Measurements from ENCODE around the gene FAM53C.
"Not testable (repeated sequence)": the region's sequence is repeated elsewhere in the genome, so short reads cannot be mapped to it uniquely, and the experiment has no call there.

The FAM53C gene

DNA sequence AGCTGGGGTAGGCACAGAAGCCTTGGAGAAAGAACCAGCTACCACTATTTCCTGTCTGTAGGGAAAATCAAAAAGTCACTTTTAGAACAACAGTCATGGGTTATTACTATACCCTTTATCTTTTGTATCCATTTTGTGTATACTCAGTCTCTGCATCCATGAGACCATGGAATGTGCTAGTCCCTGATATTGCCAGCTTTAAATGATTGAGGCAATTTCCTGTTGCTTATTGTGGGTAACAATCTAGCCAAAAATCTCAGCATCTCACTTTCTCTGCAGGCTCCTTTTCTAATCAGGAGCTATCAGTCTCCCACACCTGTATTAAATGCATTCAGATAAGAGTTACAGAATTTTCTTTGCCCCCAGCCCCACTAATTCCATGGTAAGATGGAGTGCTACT is 13.5 kb downstream of the FAM53C start:
- no peak for DNase-seq

DNA sequence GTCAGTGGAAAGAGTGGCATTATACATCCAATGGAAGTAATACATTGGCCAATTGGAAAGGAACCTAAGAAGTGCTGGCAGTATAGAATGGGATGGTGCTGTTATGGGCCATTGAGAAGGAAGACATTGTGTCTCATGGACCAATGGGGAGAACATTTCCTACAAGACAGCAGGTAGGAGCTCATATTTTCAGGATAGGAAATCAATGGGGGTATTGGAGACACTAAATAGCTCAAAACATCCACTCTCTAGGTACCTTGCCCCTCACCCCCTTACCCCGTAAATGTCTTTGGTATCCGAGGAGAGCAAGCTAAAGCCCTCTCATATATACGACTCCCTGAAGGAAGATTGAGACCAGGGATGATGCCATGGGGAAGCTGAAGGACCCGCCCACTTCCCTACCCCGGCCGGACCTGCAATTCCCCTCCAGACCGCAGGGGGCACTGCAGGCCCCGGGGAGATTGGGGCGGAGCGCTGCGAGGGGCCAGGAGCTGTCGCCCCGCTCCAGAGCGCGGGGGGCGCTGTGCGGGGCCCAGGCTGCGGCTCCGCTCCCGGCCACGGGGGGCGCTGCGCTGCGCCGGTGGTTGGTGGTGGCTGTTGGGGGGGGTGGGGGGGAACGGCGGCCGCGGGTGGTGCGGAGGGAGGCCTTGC is 14.1 kb downstream of the FAM53C start, which contains the start of gene KDM3B:
Gene KDM3B, plus strand, starts transcription at position 615 of the 651 bp plus-strand sequence. CDS start 111 bp downstream, outside the sequence.
- DNase-seq = peak; percentile 94

DNA sequence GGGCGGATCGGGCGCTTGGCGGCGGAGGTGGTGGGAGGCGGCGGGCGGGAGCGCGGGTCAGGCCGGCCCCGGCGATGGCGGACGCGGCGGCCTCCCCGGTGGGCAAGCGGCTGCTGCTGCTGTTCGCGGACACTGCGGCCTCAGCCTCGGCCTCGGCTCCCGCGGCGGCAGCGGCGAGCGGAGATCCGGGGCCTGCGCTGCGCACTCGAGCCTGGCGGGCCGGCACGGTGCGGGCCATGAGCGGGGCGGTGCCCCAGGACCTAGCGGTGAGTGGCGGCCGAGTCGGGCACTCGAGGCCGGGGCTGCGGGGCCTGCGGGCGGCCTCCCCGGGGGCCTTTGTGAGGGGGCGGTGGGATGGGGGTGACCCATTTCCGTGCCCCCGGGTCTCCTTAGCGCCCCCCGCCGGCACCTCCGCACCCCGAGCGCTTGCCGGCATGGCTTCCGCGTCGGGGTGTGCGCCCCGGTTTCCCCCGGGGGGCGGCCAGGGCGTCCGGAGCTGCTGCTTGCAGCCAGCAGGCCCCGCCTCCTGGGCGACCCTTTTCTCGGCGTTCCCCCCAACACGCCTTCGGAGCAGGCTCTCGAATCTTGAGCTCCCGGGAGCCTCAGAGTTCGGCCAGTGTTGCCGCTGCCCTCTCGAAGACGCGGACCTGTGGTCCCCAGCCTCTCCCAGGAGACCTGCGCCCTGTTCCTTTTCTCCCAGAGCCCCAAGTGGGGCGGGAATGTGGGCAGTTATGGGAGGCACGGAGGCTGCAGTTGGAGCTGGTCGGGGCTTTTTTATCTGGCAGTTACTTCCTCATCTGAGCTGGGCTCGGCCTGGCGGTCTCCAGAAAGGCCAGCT is 14.9 kb downstream of the FAM53C start:
- peak; percentile 90 for DNase-seq

DNA sequence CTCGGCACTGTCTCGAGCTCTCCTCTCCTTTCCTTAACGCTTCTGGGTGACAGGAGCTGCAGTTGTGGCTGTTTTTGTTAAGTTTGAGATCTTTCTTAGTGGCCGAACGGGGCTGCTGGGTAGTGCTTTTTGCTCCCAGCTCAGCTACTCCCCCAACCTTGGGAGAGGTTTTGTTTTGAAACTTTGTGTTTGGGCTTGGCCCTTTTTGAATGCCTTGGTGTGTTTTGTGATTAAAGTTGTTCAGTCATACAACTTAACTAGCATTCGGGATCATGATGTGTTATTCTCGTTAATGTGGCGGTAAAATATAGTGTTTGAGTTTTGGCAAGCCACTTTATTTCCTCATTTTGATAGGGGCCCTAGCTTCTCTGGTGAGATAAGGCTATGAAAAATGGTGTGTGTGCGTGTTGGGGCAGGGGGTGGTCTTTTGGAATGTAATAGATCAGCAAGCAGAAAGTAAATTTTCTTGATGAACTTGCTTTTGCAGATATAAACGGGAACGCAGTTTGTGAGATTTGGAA is 15.6 kb downstream of the FAM53C start:
- peak; percentile 71 for DNase-seq

DNA sequence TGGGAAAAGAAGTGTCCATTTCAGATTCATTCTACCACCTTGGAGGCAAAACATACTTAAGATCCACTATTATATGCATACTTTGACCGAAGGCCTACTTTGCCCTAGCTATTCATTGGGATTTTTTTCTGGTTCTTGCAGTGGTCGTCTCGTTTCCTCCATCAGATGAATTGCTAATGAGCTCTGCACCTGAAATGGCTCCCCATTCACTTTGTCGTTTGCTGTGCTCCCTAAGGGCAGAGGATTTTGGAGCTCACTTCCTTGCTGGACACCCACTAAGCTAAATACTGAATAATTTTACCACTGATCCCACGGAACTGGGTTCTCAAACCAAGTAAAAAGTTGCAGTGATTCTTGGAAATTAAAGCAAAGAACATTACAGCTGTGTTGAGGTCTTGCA is 16.3 kb downstream of the FAM53C start:
- no peak for DNase-seq

DNA sequence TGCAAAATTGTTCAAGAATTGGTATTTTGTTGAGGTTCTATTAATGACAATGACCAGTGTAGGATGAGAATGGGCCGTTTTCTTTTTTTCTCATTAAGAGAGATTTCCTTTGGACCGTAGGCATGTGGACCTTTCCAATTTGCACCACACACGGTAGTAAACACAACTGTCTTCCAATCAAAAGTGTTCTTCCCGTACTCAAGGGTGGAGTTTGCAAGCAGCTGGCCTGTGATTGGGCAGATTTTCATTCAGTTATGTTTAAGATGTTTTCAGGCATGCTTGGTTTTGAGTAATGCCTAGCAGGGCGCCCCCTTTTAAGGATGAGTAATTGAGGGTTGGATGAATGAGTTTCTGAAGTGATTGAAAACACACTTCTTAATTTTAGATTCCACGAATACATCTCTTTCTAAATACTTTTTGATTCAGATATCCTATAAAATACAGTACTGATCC is 16.9 kb downstream of the FAM53C start:
- DNase-seq = peak; percentile 91

DNA sequence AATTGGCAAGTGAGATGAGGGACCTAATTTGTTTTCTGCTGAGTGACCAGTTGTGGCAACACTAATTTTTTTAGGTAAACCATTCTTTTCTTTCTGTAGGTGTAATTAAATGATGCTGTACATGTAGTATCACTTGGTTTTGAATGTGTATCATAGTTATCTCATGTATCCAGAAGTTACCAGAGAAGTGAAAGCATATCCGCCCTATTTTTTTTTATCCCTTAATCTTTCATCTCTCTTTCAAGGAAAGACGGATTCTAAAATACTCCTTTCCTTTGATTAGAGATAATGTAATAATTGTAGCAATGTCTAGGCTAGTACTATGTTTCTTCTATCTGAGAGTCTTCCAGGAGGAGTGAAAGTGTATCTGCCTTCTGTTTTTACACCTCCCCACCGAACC is 21.6 kb downstream of the FAM53C start:
- DNase-seq = peak; percentile 32

DNA sequence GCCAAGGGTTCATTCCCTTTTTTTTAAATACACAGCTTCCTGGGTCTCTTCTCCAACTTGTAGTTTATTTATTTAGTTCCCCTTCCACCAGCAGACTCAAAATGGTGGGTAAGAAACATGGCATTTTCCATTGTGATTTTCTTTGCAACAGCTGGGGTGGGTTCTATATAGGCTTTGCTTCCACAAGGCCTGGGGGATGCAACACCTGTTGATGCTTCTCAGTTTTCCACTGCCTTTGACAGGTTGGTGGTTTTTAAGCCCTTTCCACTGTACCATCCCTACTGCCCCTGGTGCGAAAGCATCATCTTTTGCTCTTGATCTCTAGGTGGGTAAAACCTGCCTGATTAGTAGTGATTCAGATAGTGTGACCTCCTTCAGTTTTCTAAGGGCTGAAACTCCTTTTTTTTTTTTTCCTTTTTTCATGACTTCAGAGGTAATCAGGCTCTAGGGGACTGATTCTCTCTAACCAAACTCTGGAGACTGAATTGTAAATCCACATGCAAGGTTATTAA is 22.9 kb downstream of the FAM53C start:
- DNase-seq = no peak

DNA sequence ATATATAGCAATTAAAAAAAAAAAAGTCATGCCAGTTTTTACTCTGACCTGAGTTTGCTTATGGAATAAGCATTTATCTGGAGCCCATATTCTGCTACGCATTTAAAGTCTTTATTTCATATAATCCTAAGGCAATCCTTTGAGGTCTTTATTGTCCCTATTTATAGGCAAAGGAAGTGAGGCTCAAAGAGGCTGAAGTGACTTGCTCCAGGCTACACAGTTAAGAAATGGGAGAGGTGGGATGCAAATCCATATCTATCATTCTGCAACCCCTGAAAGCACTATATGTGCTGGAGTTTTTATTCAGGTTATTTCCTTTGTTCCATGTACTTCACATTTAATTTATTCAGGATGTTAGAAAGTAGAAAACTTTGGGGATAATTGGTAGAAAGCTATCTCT is 26.5 kb downstream of the FAM53C start:
- DNase-seq = no peak

DNA sequence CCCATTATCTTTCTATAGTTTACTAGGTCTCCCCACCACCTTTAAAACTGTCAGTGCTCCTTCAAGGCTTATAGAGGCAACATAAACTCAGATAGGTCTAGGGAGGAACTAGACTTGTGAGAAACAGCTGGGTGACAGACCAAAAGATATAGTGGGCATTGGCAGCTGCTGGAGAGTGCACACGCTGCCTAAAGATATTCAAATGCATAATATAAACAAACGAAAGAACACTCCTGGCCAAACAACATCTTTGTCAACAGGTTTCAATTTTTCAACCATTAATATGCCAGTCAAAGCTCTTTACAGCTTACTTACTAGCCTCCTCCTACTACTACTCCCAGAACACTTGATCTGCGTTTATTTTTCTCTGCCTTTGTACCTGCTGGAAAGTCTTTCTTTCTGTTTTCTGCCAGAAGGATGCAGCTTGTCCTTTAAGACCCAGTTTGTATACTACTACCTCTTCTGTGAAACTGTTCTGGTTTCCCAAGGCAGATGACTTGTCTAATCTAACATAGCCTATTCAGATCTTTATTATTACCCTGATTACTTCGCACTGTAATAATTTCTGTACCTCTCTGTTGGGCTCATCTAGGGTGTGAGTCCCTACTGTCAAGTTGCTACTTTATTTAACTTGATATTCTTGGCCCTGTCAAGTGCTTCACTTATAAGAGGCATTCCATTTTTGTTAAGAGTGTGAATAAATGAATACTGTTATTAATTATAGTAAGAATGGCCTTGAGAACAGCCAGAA is 28.7 kb downstream of the FAM53C start:
- peak; percentile 35 for DNase-seq

DNA sequence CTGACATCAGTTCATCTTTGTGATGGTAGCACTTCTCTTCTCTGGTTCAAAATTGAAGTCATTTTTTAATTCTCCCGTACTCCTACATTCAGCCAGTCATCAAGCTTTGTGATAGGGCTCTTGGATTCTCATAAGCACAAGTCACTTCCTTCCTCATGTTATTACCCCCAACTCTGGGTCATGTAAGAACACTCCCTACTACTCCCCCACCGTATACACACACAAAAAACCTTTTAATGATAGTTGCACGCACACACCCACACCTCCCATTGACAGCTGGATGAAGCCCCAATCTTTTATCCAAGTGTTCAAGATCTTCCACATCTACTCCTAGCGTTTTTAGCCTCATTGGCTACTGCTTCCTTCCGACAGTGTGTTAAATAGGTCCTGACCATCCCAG is 31.2 kb downstream of the FAM53C start:
- peak; percentile 51 for DNase-seq

DNA sequence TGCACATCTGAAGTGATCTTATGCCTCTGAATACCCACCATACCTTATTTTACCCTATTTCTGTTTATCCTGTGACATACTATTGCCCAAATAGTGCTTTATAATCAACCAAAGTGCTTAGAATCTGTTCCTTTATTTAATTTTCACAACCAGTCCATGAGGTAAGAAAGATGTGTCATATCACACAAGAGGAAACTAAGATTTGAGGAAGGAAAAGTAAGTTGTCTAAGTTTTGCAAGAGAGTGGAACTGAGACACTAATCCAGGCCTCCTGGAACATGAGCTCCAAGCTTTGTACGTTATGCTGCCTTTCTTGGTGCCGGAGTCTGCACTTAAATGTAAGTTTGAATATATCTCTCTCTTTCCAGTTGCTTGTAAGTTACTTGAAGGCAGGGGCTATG is 31.6 kb downstream of the FAM53C start:
- DNase-seq = peak; percentile 59

DNA sequence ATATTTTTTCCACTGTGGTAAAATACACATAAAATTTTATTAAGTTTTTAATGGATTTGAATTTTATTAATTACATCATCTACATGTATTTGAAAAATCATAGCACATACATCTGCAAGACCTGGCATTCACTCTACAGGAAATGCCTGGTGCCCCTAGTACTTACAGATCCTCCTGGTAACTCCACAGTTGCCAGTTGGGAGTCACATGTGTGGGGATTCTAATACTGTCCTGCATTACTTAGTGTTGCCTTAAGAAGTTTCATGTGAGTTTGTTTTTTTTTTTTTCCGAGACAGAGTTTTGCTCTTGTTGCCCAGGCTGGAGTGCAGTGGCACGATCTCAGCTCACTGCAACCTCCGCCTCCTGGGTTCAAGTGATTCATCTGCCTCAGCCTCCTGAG is 32.5 kb downstream of the FAM53C start:
- peak; percentile 25 for DNase-seq

DNA sequence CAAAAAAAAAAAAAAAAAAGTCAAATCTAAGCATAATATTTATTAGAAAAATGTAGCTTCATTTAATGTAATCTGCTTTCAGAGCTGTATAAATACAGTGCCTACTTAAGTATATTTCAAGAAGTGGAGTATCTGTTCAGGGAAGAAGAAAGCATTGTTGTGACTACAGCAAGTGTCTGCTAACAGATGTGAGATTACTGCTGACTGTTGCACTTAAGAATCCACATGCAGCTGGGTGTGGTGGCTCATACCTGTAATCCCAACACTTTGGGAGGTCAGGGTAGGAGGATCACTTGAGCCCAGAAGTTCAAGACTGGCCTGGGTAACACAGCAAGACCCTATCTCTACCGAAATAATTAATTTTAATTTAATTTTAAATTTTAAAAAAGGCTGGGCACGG is 33.4 kb downstream of the FAM53C start:
- no peak for DNase-seq

DNA sequence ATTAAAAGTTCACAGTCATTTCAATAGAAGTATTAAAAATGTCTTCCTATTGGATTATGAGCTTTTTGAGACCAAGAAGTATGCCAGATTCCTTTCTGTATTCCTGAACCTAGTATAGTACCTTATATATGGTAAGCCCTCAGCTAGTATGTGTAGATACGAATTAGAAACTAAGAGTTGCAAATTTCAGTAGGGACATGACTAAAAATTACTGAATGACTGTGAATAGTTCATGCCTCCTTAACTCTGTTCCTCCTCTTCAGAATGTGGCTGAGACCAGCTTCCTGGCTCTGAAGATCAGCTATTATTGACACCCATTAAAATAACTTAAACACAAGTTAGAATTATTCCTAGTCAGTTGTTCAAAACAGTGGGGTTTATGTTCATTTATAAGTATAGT is 34.2 kb downstream of the FAM53C start:
- no peak for DNase-seq

DNA sequence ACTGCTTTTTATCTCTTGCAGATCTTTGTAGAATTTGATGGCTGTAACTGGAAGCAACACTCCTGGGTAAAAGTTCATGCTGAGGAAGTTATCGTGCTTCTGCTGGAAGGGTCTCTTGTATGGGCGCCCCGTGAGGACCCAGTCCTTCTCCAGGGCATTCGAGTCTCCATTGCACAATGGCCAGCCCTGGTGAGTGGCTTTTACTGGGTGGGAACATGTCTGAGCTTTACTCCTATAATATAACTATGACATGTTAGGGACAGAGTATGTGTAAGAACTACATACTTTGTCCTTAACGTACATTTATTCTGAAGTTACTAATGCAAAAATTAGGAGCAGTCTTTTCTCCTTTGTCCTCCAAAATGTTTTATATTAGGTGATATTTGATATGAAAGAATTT is 34.6 kb downstream of the FAM53C start:
- no peak for DNase-seq

DNA sequence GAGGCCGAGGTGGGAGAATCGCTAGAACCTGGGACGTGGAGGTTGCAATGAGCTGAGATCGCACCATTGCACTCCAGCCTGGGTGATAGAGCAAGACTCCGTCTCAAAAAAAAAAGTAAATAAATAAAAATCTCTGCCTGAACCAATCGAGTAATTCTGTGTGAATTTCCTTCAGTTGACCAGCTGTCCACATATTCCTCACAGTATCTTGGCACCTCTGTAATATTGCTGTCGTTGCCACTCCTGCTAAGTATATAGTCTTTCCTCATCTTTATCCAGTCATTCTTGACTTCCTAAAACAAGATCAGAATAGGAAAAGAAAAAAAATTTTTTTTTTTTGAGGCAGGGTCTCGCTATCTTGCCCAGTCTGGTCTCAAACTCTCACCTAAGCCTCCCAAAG is 44.3 kb downstream of the FAM53C start:
- no peak for DNase-seq

DNA sequence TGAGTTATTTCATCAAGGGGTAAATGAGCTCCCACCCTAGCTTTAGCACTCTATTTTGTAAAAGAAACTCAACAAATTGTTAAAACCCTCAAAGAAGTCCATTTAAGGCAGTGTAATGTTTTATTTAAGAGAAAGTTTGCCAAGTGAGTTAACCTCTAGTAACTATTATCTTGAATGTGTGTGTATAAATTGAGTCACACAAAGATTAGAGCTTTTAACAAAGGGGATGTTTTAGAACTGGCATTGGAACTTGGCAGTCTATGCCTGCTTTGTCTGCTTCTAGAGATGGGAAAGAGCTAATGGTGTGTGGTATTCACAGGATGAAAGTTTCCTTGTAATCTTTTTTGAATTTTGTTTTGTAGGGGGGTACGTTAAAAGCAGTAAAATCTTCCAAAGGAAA is 47.6 kb downstream of the FAM53C start:
- DNase-seq = no peak

DNA sequence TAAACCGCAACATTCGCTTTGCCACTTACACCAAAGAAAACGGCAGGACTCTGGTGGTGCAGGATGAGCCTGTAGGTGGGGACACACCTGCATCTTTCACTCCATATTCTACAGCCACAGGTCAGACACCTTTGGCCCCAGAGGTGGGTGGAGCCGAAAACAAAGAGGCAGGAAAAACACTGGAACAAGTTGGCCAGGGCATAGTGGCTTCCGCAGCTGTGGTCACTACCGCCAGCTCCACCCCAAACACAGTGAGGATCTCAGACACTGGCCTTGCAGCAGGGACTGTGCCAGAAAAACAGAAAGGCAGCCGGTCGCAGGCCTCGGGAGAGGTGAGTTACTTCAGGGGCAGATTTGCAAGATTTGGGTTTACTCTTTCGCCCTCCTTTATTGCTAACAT is 48.2 kb downstream of the FAM53C start:
- no peak for DNase-seq

DNA sequence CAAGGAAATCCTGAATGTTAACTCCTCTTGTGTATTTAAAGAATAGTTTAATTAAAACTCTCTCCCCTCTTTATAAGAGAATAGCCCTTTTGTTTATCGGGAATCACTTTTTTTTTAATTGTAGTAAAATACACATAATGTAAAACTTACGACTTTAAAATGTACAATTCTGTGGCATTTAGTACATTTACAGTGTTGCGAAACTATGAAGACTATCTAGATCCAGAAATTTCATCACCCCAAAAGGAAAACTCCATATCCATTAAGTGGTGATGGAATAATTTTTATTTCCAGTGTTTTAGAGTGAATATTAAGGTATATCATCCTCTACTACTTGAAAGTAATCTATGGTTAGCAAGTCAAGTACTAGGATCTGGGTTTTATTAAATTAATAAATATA is 51.3 kb downstream of the FAM53C start:
- DNase-seq = no peak

DNA sequence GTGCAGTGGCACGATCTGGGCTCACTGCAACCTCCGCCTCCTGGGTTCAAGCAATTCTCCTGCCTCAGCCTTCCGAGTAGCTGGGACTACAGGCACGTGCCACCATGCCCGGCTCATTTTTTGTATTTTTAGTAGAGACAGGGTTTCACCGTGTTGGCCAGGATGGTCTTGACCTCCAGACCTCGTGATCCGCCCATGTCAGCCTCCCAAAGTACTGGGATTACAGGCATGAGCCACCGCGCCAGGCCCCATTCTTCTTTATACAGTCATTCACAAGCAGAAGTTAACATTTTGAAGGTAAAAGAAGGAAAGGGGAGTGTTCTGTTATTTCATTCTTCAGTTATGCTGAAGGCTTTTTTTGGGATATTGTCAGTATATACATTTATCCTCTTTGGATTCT is 51.8 kb downstream of the FAM53C start:
- DNase-seq = not testable (repeated sequence)

DNA sequence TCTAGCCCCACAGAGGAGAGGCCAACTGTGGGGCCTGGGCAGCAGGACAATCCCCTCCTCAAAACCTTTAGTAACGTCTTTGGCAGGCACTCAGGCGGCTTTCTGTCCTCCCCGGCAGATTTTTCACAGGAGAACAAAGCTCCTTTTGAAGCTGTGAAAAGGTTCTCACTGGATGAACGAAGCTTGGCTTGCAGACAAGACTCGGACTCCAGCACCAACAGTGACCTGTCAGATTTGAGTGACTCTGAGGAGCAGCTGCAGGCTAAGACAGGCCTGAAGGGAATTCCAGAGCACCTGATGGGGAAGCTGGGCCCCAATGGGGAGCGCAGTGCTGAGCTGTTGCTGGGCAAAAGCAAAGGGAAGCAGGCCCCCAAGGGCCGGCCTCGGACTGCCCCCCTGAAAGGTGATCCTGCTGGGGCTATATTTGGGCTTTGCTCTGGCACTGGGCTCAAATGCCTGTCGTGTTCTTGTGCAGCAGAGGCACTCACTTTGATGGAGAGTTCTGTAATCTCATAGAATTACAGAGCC is 53.9 kb downstream of the FAM53C start:
- no peak for DNase-seq

All from hematopoietic multipotent progenitor cell treated with erythropoietin and hydrocortisone succinate and interleukin-3 and kit ligand, for 4 days (in vitro differentiated cells).